NCI-H226 (cell line): Measurements from ENCODE around the gene ZNF281.
"Not testable (repeated sequence)": the region's sequence is repeated elsewhere in the genome, so short reads cannot be mapped to it uniquely, and the experiment has no call there.

Experiments
- DNase-seq: peaks from one replicate; pipeline ENCODE4 v3.0.0-alpha.2; 2015

Gene ZNF281

DNA sequence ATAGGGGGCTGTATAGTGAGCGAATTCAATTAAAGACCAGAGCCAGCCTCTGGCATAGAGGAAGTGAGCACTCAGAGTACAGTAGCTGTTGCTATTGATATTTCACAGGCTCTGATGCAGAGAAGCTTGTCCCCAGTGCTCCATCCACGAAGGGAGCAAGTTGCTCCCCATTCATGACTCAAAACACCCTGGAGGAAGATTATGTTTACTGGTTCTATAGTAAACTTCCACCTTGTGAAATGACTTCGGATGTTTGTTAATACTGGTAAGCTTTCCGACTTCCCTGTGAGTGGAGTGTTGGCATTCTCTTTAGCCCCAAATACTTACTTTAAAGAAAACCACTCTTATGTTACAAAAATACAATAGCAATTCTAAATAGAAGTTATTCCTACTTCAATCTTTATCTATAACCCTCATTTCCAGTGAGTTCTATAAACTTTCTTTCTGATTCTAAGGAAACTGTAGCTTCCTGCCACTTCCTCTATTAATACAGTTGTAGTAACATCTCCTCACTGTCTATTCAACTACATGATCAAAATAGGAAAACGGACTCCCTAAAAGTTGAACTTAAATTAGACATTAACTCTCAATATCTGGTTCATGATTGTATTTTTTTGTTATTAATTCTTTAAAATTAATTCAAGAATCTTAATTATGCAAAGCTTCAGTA is 46.4 kb downstream of the ZNF281 start:
- no peak for DNase-seq

DNA sequence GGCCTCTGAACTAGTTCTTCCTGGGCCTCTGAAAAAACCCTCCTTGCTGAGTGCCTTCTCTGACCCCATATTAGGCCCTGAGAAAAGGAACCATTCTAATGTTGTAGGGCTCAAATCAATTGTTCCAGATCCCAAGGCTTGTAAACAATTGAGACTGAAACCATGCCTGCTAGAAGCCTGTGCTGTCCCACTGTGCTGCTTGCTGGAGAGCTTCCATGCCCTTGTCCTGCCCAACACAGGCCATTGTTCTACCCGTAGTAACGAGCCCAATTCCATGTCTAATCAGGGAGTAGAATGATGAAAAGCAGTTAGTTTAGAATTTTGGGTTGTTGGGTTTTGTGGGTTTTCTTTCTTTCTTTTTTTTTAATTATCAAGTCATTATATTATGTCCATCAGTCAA is 47.4 kb downstream of the ZNF281 start:
- DNase-seq: no peak

DNA sequence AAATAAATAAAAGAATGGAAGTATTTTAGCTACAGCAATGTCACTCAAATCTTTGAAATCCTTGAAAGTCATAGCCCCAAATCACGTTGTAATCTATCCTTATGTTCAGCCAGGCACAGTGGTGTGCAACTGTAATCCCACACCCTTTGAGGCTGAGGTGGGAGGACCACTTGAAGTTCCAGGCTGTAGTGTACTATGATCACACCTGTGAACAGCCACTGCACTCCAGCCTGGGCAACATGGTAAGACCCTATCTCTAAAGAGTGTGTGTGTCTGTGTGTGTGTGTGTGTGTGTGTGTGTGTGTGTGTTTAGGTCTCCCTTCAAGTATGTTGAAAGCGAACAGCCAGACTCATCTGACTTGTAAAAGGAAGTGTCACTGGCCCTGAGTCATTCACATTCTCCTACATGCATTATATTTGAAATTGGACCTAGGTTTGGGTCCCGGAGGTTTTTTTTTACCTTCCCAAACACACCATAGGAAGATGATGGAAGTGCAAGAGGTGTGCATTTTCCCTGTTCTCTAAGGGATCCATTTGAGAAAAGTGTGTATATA is 50.1 kb downstream of the ZNF281 start:
- peak; percentile 53 for DNase-seq

DNA sequence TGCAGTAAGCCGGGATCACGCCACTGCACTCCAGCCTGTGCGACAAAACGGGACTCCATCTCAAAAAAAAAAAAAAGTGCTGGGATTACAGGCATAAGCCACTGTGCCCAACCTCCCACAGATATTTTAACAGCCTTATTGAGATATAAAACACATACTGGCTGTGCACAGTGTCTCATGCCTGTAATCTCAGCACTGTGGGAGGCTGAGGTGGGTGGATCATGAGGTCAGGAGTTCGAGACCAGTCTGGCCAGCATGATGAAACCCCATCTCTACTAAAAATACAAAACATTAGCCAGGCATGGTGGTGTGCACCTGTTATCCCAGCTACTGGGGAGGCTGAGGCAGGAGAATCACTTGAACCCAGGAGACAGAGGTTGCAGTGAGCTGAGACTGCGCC is 51.9 kb downstream of the ZNF281 start:
- DNase-seq: not testable (repeated sequence)

DNA sequence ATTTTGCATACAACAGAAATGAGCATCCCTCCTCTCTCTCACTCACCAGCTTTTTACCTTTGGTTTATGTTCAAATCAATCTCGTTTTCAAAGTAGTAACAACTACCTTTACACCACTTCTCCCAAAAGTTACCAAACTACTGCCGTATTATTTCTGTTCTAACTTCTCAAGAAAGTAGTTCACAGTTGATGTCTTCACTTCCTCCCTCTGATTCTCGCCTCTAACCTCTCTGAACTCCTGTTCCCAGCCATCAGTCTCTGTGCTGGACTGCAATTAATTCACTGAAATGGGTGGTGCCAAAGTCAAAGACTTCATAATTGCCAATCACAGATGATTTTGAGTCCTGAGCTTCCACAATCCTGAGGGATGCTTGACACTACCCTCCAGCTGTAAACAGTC is 54.0 kb downstream of the ZNF281 start:
- DNase-seq: no peak
